Mucosa of descending colon (tissue), 3 donors: Measurements from ENCODE around the gene SMAD6. TPM values are rescaled to one million over a fixed set of nuclear protein-coding genes. Genes with fewer than 3 reads are reported as not detected.
"Not testable (repeated sequence)": the region's sequence is repeated elsewhere in the genome, so short reads cannot be mapped to it uniquely, and the experiment has no call there.

Experiments used
- ATAC-seq: fragments of 200-7000 bp; cut with Tn5 transposase; one replicate; pipeline ENCODE4 v1.9.1; 2020; ENCODE audit warnings: mild to moderate bottlenecking, moderate library complexity
- DNase-seq, 3 donors: peaks; one replicate each; pipeline ENCODE4 v3.0.0-alpha.2; 2020
- H3K36me3 ChIP-seq: fragments of 200-600 bp; one replicate; pipeline ENCODE4 v1.8.0; 2021; ENCODE audit warnings: low read depth, mild to moderate bottlenecking
- H3K4me1 ChIP-seq: fragments of 200-600 bp; one replicate; pipeline ENCODE4 v1.8.0; 2021; ENCODE audit warnings: low read depth, mild to moderate bottlenecking
- H3K4me3 ChIP-seq: fragments of 200-600 bp; one replicate; pipeline ENCODE4 v1.8.0; 2021; ENCODE audit warnings: mild to moderate bottlenecking
- H3K9me3 ChIP-seq: fragments of 200-600 bp; one replicate; pipeline ENCODE4 v1.8.0; 2021; ENCODE audit warnings: mild to moderate bottlenecking
- intact Hi-C, 2 donors: fragments of 100-400 bp; cut with DNase I in 1 of 2; cut with micrococcal nuclease in 1 of 2; formaldehyde crosslinking; loops; one replicate each; pipeline versions ENCODE4 v1.11.0 to v1.11.1; 2022; cut with DNase I, micrococcal nuclease
- total RNA-seq, 3 donors: library from RNA; stranded (reverse); fragmentation: NEBNext Ultra II Directional in 2 of 3; extraction: Animal tissue kit (Norgen Biotek cat#: 25700) in 2 of 3; gene quantifications; one replicate each; pipeline versions ENCODE4 v1.2.1 to v1.2.4, GENCODE V29; 2021 to 2023
- TF ChIP-seq, protein P1 (sequence below): fragments of 200-600 bp; IDR thresholded peaks from one replicate; pipeline ENCODE4 v1.8.0; 2022; ENCODE audit warnings: antibody characterized with exemption, mild to moderate bottlenecking
- donor health status: DM: no; HTN: no; CAD: no; lungs with moderate emphysema.
- donor health status: DM: no; HTN: no; CAD: no.
- donor health status: DM: no; HTN: yes; CAD: no.

SMAD6 gene
- total RNA-seq, 3 donors from 2014 or later = 11.5 to 18.5 (median 12.8) TPM

- Histone ChIP-seq H3K4me3 (no peak overlapping the region), H3K36me3 (no peaks in the 10 kb centered on the region), H3K4me1 (peaks cover 10% of the 10 kb centered on the region), H3K9me3 (peaks cover 10% of the 10 kb centered on the region)
- ATAC-seq (no peak), DNase-seq (no peak)
- intact Hi-C loops = no loop called here
- TF ChIP-seq, protein P1, sequence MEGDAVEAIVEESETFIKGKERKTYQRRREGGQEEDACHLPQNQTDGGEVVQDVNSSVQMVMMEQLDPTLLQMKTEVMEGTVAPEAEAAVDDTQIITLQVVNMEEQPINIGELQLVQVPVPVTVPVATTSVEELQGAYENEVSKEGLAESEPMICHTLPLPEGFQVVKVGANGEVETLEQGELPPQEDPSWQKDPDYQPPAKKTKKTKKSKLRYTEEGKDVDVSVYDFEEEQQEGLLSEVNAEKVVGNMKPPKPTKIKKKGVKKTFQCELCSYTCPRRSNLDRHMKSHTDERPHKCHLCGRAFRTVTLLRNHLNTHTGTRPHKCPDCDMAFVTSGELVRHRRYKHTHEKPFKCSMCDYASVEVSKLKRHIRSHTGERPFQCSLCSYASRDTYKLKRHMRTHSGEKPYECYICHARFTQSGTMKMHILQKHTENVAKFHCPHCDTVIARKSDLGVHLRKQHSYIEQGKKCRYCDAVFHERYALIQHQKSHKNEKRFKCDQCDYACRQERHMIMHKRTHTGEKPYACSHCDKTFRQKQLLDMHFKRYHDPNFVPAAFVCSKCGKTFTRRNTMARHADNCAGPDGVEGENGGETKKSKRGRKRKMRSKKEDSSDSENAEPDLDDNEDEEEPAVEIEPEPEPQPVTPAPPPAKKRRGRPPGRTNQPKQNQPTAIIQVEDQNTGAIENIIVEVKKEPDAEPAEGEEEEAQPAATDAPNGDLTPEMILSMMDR = no peak
Observed at GRCh38 chr15:66757030-66757429, 55.0 kb downstream of the SMAD6 start.

GRCh38 chr15:66757521-66757920 is 55.5 kb downstream of the SMAD6 start:
- intact Hi-C loops = no loop called here
- Histone ChIP-seq H3K9me3 (peaks cover 10% of the 10 kb centered on the region), H3K36me3 (no peaks in the 10 kb centered on the region), H3K4me3 (no peak overlapping the region), H3K4me1 (peaks cover 10% of the 10 kb centered on the region)
- ATAC-seq = no peak
- TF ChIP-seq, protein P1 = no peak
- no peak for DNase-seq

DNA sequence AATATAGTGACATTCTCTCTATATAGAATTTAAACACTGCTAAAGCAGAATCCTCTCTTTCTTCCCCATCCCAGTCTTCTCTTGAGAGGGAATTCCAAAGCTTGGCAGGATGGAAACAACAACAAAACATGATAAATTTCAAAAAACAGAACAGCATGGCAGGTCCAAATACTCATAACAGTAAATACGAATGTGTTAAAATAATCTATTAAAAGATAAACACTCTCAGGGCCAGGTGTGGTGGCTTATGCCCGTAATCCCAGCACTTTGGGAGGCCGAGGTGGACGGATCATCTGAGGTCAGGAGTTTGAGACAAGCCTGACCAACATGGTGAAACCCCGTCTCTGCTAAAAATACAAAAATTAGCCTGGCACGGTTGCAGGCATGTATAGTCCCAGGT is 56.2 kb downstream of the SMAD6 start:
- intact Hi-C loops, ATAC-seq, H3K4me3 ChIP-seq, H3K9me3 ChIP-seq, DNase-seq, H3K36me3 ChIP-seq: not testable (repeated sequence)
- H3K4me1 ChIP-seq = peaks cover 17% of the 10 kb centered on the region

DNA sequence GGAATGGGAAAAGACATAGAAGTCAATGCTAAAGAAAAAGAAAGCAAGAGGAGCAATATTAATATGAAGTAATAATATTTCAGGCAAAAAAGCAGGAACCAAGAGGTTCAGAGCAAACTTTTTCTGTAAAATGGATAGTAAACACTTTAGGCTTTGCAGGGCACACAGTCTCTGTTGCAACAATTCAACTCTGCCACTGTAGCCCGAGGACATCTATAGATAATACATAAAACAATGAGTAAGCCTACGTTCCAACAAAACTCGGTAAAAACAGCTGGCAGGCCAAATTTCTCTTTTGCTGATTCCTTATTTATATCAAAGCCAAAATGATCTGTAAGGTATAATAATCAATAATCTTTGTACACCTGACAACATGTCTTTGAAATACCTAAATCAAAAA is 56.8 kb downstream of the SMAD6 start:
- DNase-seq = no peak
- H3K36me3 ChIP-seq = no peaks in the 10 kb centered on the region
- peaks cover 23% of the 10 kb centered on the region for H3K4me1 ChIP-seq
- intact Hi-C loops = no loop called here
- H3K4me3 ChIP-seq = no peak overlapping the region
- TF ChIP-seq, protein P1 = no peak
- ATAC-seq = no peak
- peaks cover 10% of the 10 kb centered on the region for H3K9me3 ChIP-seq

GRCh38 chr15:66760097-66760967 is 58.3 kb downstream of the SMAD6 start:
- Histone ChIP-seq H3K36me3 (no peaks in the 10 kb centered on the region), H3K4me1 (peaks cover 23% of the 10 kb centered on the region), H3K4me3 (no peak overlapping the region), H3K9me3 (peaks cover 3% of the 10 kb centered on the region)
- TF ChIP-seq, protein P1 = no peak
- intact Hi-C loops = no loop called here
- DNase-seq = no peak
- no peak for ATAC-seq

GRCh38 chr15:66760968-66761725 is 59.1 kb downstream of the SMAD6 start:
- no peaks in the 10 kb centered on the region for H3K36me3 ChIP-seq
- H3K4me3 ChIP-seq = no peak overlapping the region
- H3K4me1 ChIP-seq = peaks cover 31% of the 10 kb centered on the region
- DNase-seq (no peak), ATAC-seq (peak; percentile 3)
- intact Hi-C loops = no loop called here
- H3K9me3 ChIP-seq = no peaks in the 10 kb centered on the region
- TF ChIP-seq, protein P1 = no peak
